Naive thymus-derived CD4-positive, alpha-beta T cell (primary cell): ENCODE measurements around the gene SGCB. TPM values are rescaled to one million over a fixed set of nuclear protein-coding genes. Genes with fewer than 3 reads are reported as not detected.
A peak's percentile ranks its signal among the peaks of the same experiment; 100 is the strongest.

Experiments
- ATAC-seq: fragments of 150-1000 bp; cut with Tn5 transposase; 2 replicates; pipeline ENCODE4 v1.10.0; 2021; ENCODE audit warnings: mild to moderate bottlenecking, moderate library complexity
- CTCF ChIA-PET: fragments of 350-600 bp; sonication (Branson Sonifier 250); formaldehyde crosslinking; loops from one replicate; lab custom pipeline; 2021; ENCODE audit warnings: antibody characterized with exemption; lab: Charles Lee
- POLR2A ChIA-PET: fragments of 350-600 bp; sonication (Branson Sonifier 250); formaldehyde crosslinking; loops from one replicate; lab custom pipeline; 2021; ENCODE audit warnings: antibody characterized with exemption, inconsistent platforms; lab: Charles Lee
- DNase-seq, 9 donors: peaks; one replicate each; pipeline versions ENCODE4 v3.0.0 to v3.0.0-alpha.2; 2020 to 2022; ENCODE audit warnings: mixed read lengths in 1 of 9
- H3K27ac ChIP-seq: one replicate; pipeline ENCODE4 v1.7.0; 2013; ENCODE audit warnings: mild to moderate bottlenecking, low read depth, low read length, moderate library complexity
- H3K27me3 ChIP-seq, 2 donors: one replicate each; pipeline ENCODE4 v1.7.0; 2013; ENCODE audit warnings: low read length in 2 of 2, mild to moderate bottlenecking in 2 of 2, moderate library complexity in 2 of 2; ENCODE audit not compliant: control insufficient read depth in 2 of 2, insufficient read depth in 2 of 2
- H3K36me3 ChIP-seq, 3 experiments: 1 replicate in 2 of 3; 2 replicates in 1 of 3; pipeline ENCODE4 v1.7.0; 2013; ENCODE audit warnings: low read length in 3 of 3, mild to moderate bottlenecking in 3 of 3, moderate library complexity in 1 of 3; ENCODE audit not compliant: insufficient read depth in 3 of 3, control insufficient read depth in 2 of 3
- H3K4me1 ChIP-seq, 2 donors: one replicate each; pipeline ENCODE4 v1.7.0; 2013; ENCODE audit warnings: low read length in 2 of 2, mild to moderate bottlenecking in 2 of 2, moderate library complexity in 1 of 2; ENCODE audit not compliant: control insufficient read depth in 2 of 2, insufficient read depth in 2 of 2
- H3K4me3 ChIP-seq: 2 replicates; pipeline ENCODE4 v1.7.0; 2013; ENCODE audit warnings: mild to moderate bottlenecking, low read length
- H3K9me3 ChIP-seq, 3 experiments: 1 replicate in 2 of 3; 2 replicates in 1 of 3; pipeline ENCODE4 v1.7.0; 2013; ENCODE audit warnings: low read length in 3 of 3; ENCODE audit not compliant: control insufficient read depth in 2 of 3
- H3K27ac Mint-ChIP-seq, 9 donors: one replicate each; pipeline ENCODE4 v1.8.0; 2020 to 2022; ENCODE audit warnings: mixed read lengths in 9 of 9, mild to moderate bottlenecking in 8 of 9, moderate library complexity in 5 of 9, inconsistent platforms in 2 of 9
- H3K27me3 Mint-ChIP-seq, 5 donors: one replicate each; pipeline ENCODE4 v1.8.0; 2021 to 2022; ENCODE audit warnings: mixed read lengths in 5 of 5, mild to moderate bottlenecking in 1 of 5
- H3K36me3 Mint-ChIP-seq, 5 donors: one replicate each; pipeline ENCODE4 v1.8.0; 2020 to 2022; ENCODE audit warnings: mixed read lengths in 5 of 5, mild to moderate bottlenecking in 3 of 5, inconsistent platforms in 1 of 5
- H3K4me1 Mint-ChIP-seq, 7 donors: one replicate each; pipeline ENCODE4 v1.8.0; 2020 to 2022; ENCODE audit warnings: mixed read lengths in 7 of 7, mild to moderate bottlenecking in 3 of 7, inconsistent platforms in 1 of 7
- H3K4me3 Mint-ChIP-seq, 10 donors: one replicate each; pipeline ENCODE4 v1.8.0; 2020 to 2022; ENCODE audit warnings: mild to moderate bottlenecking in 10 of 10, mixed read lengths in 10 of 10, moderate library complexity in 6 of 10, inconsistent platforms in 2 of 10
- H3K9me3 Mint-ChIP-seq, 11 donors: one replicate each; pipeline ENCODE4 v1.8.0; 2020 to 2022; ENCODE audit warnings: mixed read lengths in 11 of 11, mild to moderate bottlenecking in 4 of 11, inconsistent platforms in 1 of 11, moderate library complexity in 1 of 11
- intact Hi-C, 2 donors: fragments of 100-400 bp; cut with micrococcal nuclease; formaldehyde crosslinking; loops; one replicate each; pipeline ENCODE4 v1.15.1; 2023
- polyA plus RNA-seq, 2 donors: library from polyadenylated mRNA; unstranded; fragments of 300-500 nt; fragmentation: Illumina TruSeq; gene quantifications; one replicate each; pipeline ENCODE4 v1.2.3, GENCODE V29; 2021
- total RNA-seq, 6 experiments: library from RNA in 5 of 6; stranded (reverse) in 5 of 6; gene quantifications; 1 replicate in 5 of 6; 2 replicates in 1 of 6; pipeline ENCODE4 v1.2.3 and lab custom pipeline; 2021 to 2026

Gene SGCB
- total and polyA plus RNA-seq, 7 experiments from 2014 or later: 3.6 to 11.6 (median 4.5) TPM

DNA sequence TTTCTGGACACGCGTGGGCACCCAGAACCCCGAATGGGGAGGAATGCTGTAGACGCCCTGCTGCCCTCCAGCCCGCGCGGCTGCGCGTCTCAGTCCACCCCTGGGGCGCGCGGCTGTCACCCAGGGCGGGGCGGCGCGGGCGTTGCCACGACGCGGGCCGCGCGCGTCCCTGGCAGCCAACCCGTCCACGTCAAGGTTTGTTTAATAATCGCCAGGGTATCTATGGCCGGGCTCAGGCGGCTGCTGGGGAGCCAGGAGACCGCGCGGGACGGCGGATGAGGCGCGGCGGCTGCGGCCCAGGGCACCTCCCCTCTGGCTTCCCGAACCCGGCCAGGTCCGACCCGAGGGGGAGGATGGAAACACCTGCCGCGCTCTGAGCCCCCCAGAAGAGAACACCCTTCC, 13.1 kb upstream of the SGCB start, which contains the start of gene SPATA18:
TSS of gene SPATA18 (plus strand) at position 92 of the 402 bp plus-strand sequence. CDS start 401 bp downstream, outside the sequence.
- Mint-ChIP-seq H3K4me1 (peaks cover 0 to 19% (median 12%) of the 10 kb centered on the region in 7 donors), H3K27me3 (peaks cover 50 to 74% (median 67%) of the 10 kb centered on the region in 5 donors), H3K4me3 (peak within 1 kb of the TSS; percentile 44 to 78 (median 68)), H3K36me3 (no peaks in the 10 kb centered on the region), H3K9me3 (peaks cover 0 to 2% (median 0%) of the 10 kb centered on the region in 11 donors), H3K27ac (no peak within 1 kb of the TSS)
- no peaks in the 10 kb centered on the region for H3K9me3 ChIP-seq
- CTCF ChIA-PET: interaction anchor here (0.7 kb wide), 1 partner anchor 1758 kb away, joined by 3 read pairs; no protein-coding TSS in a partner anchor
- POLR2A ChIA-PET: no interaction called here
- intact Hi-C loops: no loop called here
- ATAC-seq (peak; percentile 58), DNase-seq (no peak)
- H3K27ac ChIP-seq: no peak within 1 kb of the TSS
- H3K36me3 ChIP-seq: no peaks in the 10 kb centered on the region
- H3K27me3 ChIP-seq: peaks cover 3 to 11% of the 10 kb centered on the region in 2 donors
- H3K4me1 ChIP-seq: peaks cover 0 to 8% of the 10 kb centered on the region in 2 donors
- H3K4me3 ChIP-seq: no peak within 1 kb of the TSS

DNA sequence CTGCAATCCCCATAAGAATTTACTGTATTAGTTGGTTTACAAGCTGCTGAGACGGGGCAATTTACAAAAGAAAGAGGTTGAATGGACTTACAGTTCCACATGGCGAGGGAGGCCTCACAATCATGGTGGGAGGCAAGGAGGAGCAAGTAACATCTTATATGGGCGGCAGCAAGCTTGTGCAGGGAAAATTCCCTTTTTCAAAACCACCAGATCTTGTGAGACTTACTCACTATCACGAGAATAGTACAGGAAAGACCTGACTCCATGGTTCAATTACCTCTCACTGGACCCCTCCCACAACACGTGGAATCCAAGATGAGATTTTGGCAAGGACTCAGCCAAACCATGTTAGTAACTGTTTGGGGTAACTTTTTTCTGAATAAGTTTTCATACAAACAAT, 11.2 kb upstream of the SGCB start:
- Histone ChIP-seq H3K4me1 (peaks cover 0 to 8% of the 10 kb centered on the region in 2 donors), H3K36me3 (no peaks in the 10 kb centered on the region), H3K27ac (no peak overlapping the region), H3K27me3 (peaks cover 3 to 11% of the 10 kb centered on the region in 2 donors), H3K9me3 (no peaks in the 10 kb centered on the region), H3K4me3 (no peak overlapping the region)
- Mint-ChIP-seq H3K4me1 (peaks cover 0 to 19% (median 12%) of the 10 kb centered on the region in 7 donors), H3K9me3 (peaks cover 0 to 2% (median 0%) of the 10 kb centered on the region in 11 donors), H3K36me3 (no peaks in the 10 kb centered on the region), H3K4me3 (no peak overlapping the region), H3K27ac (no peak overlapping the region), H3K27me3 (peaks cover 50 to 68% (median 64%) of the 10 kb centered on the region in 5 donors)
- intact Hi-C loops: no loop called here
- DNase-seq (no peak), ATAC-seq (no peak)
- CTCF ChIA-PET: no interaction called here
- POLR2A ChIA-PET: no interaction called here

DNA sequence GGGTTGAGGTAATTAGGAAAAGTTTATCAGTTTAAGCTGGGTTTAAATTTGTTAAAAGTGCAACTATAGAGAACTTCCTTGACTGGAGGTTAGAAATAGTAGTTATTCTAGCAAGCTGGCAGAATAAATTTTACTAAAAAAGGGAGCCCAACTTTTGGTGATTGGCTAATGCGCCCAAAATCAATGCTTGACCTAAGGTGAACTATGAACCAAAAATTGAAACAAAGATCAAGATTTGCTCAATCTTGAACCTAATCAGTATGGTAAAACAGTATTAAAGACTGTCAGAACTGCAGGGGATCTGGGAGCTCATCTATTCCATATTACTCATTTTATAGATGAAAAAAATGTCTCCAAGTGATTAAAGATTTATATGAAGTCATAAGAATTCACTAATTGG, 6.9 kb upstream of the SGCB start:
- Histone ChIP-seq H3K4me3 (no peak overlapping the region), H3K4me1 (no peaks in the 10 kb centered on the region), H3K27me3 (peaks cover 0 to 6% of the 10 kb centered on the region in 2 donors), H3K36me3 (no peaks in the 10 kb centered on the region), H3K9me3 (no peaks in the 10 kb centered on the region), H3K27ac (no peak overlapping the region)
- Mint-ChIP-seq H3K27me3 (peaks cover 56 to 67% (median 57%) of the 10 kb centered on the region in 5 donors), H3K9me3 (peaks cover 0 to 2% (median 0%) of the 10 kb centered on the region in 11 donors), H3K36me3 (no peaks in the 10 kb centered on the region), H3K4me1 (no peaks in the 10 kb centered on the region), H3K27ac (no peak overlapping the region), H3K4me3 (no peak overlapping the region)
- intact Hi-C loops: no loop called here
- ChIA-PET POLR2A (no interaction called here), CTCF (no interaction called here)
- DNase-seq: no peak
- no peak for ATAC-seq

DNA sequence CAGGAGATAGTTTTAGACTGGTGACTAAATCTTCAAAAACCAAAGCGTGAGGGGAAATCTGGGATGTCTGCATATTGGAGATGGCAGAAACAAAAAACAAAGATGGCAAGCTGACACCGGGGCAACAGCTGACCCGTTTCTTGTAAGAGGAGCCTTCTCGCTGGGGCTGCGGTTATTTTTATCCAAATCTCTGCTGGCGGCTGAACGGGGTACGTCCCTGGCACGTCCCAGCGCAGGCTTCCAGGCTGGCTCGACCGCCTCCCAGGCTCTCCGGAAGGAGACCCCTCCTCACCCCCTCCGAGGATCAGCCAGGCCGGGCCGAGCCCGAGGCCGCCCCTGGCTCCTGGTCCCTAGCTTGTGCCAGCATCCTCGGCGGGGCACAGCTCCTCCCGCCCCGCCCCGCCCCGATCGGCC, 403 bp downstream of the SGCB start:
- POLR2A ChIA-PET: interaction anchor here (0.6 kb wide), 1 partner anchor 675 kb away, joined by 3 read pairs; no protein-coding TSS in a partner anchor
- ATAC-seq: peak; percentile 39
- intact Hi-C loops: loop anchor here (1.0 to 10.0 kb wide), 4 partner anchors 11 to 1340 kb away; partner anchors contain the start of gene FIP1L1 (in 1 of the 2)

DNA sequence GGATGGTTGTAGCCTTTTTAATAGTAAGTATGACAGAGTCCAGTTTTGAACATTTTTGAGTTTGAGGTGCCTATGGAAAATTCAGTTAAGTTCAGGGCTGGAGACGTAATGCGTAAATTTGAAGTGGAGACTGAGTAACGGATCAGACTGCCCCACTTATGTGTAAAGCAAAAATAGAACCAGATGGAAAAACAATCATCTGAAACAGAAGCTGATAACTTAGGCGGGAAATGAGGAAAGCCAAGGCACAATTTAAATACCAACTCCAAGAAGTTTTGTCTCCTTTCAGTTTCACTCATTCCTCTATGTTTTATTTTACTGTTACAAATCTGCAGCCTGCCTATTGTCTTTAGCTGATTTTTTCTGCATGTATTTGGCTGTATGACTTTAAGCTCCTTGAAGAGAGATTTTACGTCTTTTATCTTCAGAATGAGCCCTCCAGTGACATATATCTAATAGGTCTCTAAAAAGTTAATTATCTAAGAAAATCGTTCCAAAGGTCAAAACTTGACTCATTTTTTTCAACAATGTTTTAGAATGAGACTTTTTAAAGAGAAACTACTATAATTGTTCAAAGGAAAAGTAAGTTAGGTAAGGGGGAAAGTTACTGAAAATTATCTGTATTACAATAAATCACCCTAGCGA, 1.1 kb downstream of the SGCB start:
- Histone ChIP-seq H3K27me3 (no peaks in the 10 kb centered on the region), H3K9me3 (no peaks in the 10 kb centered on the region), H3K4me1 (peaks cover 0 to 5% of the 10 kb centered on the region in 2 donors), H3K36me3 (no peaks in the 10 kb centered on the region), H3K27ac (no peak overlapping the region), H3K4me3 (peak overlapping the region; percentile 61)
- DNase-seq (no peak), ATAC-seq (no peak)
- ChIA-PET POLR2A (interaction anchor here (0.6 kb wide), 1 partner anchor 676 kb away, joined by 3 read pairs; no protein-coding TSS in a partner anchor), CTCF (no interaction called here)
- peaks cover 18 to 37% (median 26%) of the 10 kb centered on the region in 7 donors for H3K4me1 Mint-ChIP-seq
- peaks cover 0 to 5% (median 0%) of the 10 kb centered on the region in 5 donors for H3K36me3 Mint-ChIP-seq
- H3K27ac Mint-ChIP-seq: peak overlapping the region; percentile 4 to 79 (median 76)
- peaks cover 9 to 30% (median 23%) of the 10 kb centered on the region in 5 donors for H3K27me3 Mint-ChIP-seq
- intact Hi-C loops: loop anchor here in 1 of 2 donors (1.0 to 10.0 kb wide), 3 partner anchors 11 to 1340 kb away; partner anchors contain the start of gene FIP1L1
- H3K4me3 Mint-ChIP-seq: peak overlapping the region; percentile 78 to 92 (median 89)
- no peaks in the 10 kb centered on the region for H3K9me3 Mint-ChIP-seq

More for the DNA sequence above, 403 bp downstream of the SGCB start:
- Histone ChIP-seq H3K27ac (peak overlapping the region; percentile 32), H3K36me3 (no peaks in the 10 kb centered on the region), H3K4me3 (peak overlapping the region; percentile 61), H3K27me3 (no peaks in the 10 kb centered on the region), H3K9me3 (no peaks in the 10 kb centered on the region), H3K4me1 (peaks cover 0 to 5% of the 10 kb centered on the region in 2 donors)
- DNase-seq: peak in 5 of 9 donors; percentile 2 to 22 (median 12)
- Mint-ChIP-seq H3K27ac (peak overlapping the region; percentile 4 to 79 (median 76)), H3K9me3 (no peaks in the 10 kb centered on the region), H3K4me3 (peak overlapping the region; percentile 78 to 92 (median 89)), H3K36me3 (peaks cover 0 to 5% (median 0%) of the 10 kb centered on the region in 5 donors), H3K27me3 (peaks cover 15 to 35% (median 29%) of the 10 kb centered on the region in 5 donors), H3K4me1 (peaks cover 18 to 37% (median 26%) of the 10 kb centered on the region in 7 donors)
- CTCF ChIA-PET: no interaction called here

DNA sequence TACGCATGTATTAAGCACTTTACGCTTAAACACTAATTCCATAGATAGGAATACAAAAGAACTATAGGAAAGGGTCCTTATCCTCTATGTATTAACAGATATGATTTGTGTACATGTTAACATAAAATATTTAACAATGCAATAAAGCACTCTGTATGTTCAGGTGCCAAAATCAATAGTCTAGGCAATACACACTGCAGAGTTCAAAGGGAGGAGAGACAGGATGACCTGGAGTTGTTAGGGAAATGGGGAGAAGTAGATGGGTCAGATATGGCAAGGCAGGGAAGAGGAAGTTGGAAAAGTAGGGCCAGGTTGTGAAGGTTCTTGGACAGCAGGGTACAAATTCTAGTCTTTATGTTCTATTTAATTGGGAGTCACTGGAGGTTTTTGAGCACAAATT, 2.9 kb downstream of the SGCB start:
- peaks cover 0 to 5% of the 10 kb centered on the region in 2 donors for H3K4me1 ChIP-seq
- ATAC-seq (no peak), DNase-seq (no peak)
- no peaks in the 10 kb centered on the region for H3K36me3 ChIP-seq
- H3K27me3 Mint-ChIP-seq: peaks cover 0 to 17% (median 12%) of the 10 kb centered on the region in 5 donors
- H3K9me3 Mint-ChIP-seq: no peaks in the 10 kb centered on the region
- CTCF ChIA-PET: no interaction called here
- no peaks in the 10 kb centered on the region for H3K9me3 ChIP-seq
- H3K4me3 Mint-ChIP-seq: no peak overlapping the region
- peaks cover 18 to 37% (median 26%) of the 10 kb centered on the region in 7 donors for H3K4me1 Mint-ChIP-seq
- H3K4me3 ChIP-seq: no peak overlapping the region
- H3K27ac Mint-ChIP-seq: no peak overlapping the region
- no peak overlapping the region for H3K27ac ChIP-seq
- no peaks in the 10 kb centered on the region for H3K27me3 ChIP-seq
- intact Hi-C loops: loop anchor here in 1 of 2 donors (5.0 to 10.0 kb wide), 2 partner anchors 680 to 1342 kb away; partner anchors contain the start of gene FIP1L1
- POLR2A ChIA-PET: no interaction called here
- peaks cover 0 to 6% (median 0%) of the 10 kb centered on the region in 5 donors for H3K36me3 Mint-ChIP-seq
